Epithelial cell of esophagus (primary cell): ENCODE results near the gene RFX1.

Source experiments
- DNase-seq: peaks from one replicate; pipeline ENCODE4 v3.0.0; 2010; ENCODE audit warnings: low read depth
- H3K4me3 ChIP-seq: 2 replicates; pipeline ENCODE4 v1.5.1; 2011; ENCODE audit warnings: mild to moderate bottlenecking, low read length, control low read depth
- CTCF ChIP-seq: IDR thresholded peaks from 2 replicates; pipeline ENCODE4 v1.5.1; 2011; ENCODE audit warnings: low read depth, mild to moderate bottlenecking, low read length, control low read depth, inconsistent platforms; ENCODE audit not compliant: insufficient read depth; ENCODE audit errors: missing control alignments

Gene RFX1

GRCh38 chr19:14006766-14007562 is 844 bp upstream of the RFX1 start:
- no peak for DNase-seq
- TF ChIP-seq CTCF = no peak
- peak overlapping the region; percentile 83 for H3K4me3 ChIP-seq

- H3K4me3 ChIP-seq = peak overlapping the region; percentile 58
- no peak for TF ChIP-seq CTCF
- peak; percentile 86 for DNase-seq
These were observed 603 bp downstream of the RFX1 start for GRCh38 chr19:14005349-14006084.

- no peak overlapping the region for H3K4me3 ChIP-seq
- no peak for TF ChIP-seq CTCF
- no peak for DNase-seq
These were observed 1.3 kb downstream of the RFX1 start for GRCh38 chr19:14004619-14005348.

GRCh38 chr19:14003251-14004055 is 2.7 kb downstream of the RFX1 start:
- no peak for DNase-seq
- TF ChIP-seq CTCF = no peak
- no peak overlapping the region for H3K4me3 ChIP-seq

- no peak overlapping the region for H3K4me3 ChIP-seq
These were observed 3.4 kb downstream of the RFX1 start for GRCh38 chr19:14002571-14003250.

More at GRCh38 chr19:14002571-14003250, 3.4 kb downstream of the RFX1 start:
- no peak for DNase-seq
- TF ChIP-seq CTCF = no peak
